GM19324 (cell line): Measurements from ENCODE around the gene ICAM4.
"Not testable (repeated sequence)": the region's sequence is repeated elsewhere in the genome, so short reads cannot be mapped to it uniquely, and the experiment has no call there.

Experiments used
- ATAC-seq: cut with Tn5 transposase; IDR thresholded peaks from one replicate; pipeline ENCODE4 v1.9.1; 2021; ENCODE audit warnings: mild to moderate bottlenecking, moderate library complexity; ENCODE audit not compliant: unreplicated experiment, low FRiP score

ICAM4 gene, protein sequence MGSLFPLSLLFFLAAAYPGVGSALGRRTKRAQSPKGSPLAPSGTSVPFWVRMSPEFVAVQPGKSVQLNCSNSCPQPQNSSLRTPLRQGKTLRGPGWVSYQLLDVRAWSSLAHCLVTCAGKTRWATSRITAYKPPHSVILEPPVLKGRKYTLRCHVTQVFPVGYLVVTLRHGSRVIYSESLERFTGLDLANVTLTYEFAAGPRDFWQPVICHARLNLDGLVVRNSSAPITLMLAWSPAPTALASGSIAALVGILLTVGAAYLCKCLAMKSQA

DNA sequence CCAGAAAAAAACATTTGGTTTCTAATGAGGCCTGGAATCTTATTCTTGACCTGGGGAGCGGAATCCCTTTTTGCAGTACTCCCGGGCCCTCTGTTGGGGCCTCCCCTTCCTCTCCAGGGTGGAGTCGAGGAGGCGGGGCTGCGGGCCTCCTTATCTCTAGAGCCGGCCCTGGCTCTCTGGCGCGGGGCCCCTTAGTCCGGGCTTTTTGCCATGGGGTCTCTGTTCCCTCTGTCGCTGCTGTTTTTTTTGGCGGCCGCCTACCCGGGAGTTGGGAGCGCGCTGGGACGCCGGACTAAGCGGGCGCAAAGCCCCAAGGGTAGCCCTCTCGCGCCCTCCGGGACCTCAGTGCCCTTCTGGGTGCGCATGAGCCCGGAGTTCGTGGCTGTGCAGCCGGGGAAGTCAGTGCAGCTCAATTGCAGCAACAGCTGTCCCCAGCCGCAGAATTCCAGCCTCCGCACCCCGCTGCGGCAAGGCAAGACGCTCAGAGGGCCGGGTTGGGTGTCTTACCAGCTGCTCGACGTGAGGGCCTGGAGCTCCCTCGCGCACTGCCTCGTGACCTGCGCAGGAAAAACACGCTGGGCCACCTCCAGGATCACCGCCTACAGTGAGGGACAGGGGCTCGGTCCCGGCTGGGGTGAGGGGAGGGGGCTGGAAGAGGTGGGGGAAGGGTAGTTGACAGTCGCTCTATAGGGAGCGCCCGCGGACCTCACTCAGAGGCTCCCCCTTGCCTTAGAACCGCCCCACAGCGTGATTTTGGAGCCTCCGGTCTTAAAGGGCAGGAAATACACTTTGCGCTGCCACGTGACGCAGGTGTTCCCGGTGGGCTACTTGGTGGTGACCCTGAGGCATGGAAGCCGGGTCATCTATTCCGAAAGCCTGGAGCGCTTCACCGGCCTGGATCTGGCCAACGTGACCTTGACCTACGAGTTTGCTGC is at the start of gene ICAM4:
ICAM4 (plus strand) TSS at position 153 of the 935 bp plus-strand sequence; CDS start at position 211, 58 bp downstream.
- no peak for ATAC-seq

DNA sequence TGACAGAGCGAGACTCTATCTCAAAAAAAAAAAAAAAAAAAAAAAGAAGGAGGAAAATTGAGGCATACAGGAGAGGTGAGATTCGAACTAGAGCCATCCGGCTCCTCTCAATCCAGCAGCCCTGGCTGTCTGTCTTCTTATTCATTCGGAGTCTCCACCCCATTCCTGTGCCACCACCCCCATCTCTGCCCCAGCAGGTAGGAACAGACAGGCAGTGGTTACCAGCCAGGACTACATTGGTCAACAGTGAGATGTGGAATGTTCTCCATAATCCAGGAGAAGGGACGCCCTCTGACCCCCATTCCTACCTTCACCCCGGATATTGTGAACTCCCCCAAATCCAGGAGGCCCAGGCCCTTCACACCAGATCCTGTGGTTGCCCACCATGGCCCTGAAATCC is 49.1 kb upstream of the ICAM4 start:
- ATAC-seq: no peak

DNA sequence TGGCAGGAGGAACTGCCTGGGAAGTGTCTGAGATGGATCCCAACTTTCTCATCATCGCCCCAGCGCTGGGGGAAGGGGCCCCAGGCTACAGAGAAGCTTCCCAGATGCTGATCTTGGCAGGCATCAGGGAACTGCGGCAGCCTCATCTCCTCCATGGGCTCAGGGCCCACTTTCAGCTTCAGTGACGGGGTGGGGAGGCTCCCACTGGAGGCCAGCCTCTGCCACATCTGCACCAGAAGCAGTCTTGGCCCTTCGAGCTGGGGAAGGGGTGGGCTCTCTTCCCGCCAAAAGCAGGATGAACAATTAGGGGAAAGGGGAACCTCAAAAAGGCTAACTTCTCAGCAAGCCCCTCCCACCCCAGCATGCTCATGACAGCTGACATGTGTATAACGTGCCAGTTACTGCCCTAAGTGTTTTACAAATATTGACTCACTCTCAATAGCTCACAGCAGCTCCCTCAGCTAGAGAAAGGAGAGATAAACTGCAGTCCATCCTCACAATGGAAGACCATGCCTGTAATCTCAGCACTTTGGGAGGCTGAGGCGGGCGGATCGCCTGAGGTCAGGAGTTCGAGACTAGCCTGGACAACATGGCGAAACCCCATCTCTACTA is 48.5 kb upstream of the ICAM4 start:
- no peak for ATAC-seq

DNA sequence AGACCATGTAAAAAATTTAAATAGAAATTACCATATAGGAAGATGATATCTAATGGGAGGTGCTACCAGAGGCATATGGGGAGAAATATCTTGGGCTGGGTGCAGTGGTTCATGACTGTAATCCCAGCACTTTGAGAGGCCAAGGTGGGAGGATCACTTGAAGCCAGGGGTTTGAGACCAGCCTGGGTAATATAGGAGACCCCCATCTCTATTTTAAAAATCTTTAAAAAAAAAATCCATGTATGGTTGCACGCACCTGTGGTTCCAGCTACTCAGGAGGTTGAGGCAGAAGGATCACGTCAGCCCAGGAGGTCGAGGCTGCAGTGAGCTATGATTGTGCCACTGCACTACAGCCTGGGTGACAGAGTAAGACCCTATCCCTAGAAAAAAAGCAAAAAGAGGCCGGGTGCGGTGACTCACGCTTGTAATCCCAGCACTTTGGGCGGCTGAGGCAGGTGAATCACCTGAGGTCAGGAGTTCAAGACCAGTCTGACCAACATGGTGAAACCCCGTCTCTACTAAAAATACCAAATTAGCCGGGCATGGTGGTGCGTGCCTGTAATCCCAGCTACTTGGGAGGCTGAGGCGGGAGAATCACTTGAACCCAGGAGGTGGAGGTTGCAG is 44.8 kb upstream of the ICAM4 start:
- not testable (repeated sequence) for ATAC-seq

DNA sequence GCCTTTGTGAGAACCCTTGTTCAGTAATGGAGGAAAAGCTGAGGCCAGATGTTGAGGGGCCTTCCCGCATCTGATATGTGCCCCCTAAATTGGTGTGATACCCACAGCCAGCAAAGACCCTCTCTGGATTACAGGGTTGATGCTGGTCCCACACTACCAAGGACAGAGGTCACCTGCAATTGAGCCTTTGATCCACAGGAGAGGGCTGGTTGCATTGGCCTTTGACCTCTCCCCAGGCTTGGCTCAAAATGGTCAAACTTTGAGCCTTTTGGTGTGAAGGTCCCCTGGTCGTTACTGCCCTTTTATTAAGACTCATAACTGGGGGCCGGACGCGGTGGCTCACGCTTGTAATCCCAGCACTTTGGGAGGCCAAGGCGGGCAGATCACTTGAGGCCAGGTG is 43.1 kb upstream of the ICAM4 start:
- ATAC-seq: no peak

DNA sequence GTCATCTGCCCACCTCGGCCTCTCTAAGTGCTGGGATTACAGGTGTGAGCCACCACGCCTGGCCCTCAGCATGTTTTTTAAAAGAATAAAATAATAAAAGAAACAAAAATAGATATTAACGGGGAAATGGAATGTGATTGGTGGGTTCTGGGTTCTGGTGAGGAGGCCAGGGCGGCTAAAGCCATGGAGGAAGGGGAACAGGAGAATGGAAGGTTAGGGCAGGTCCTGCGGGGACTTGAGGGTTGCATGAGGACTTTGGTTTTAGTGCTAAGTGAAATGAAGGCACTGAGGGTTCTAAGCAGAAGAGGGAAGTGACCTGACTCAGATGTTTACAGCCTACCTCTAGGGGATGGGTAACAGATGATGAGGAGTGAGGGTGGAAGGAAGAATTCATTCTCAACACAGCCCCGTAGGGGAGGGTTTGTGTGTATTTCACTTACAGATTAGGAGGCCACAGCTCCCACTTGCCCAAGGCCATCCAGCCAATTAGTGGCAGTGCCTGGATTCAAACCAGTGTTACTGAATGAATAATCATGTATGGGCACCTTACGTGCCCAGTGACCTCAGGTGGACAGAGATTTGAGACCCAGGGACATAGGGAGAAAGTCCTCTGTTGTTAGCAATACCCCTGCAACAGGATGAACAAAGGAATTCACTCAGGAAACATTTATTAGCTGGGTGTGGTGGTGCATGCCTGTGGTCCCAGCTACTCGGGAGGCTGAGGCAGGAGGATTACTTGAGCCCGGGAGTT is 41.4 kb upstream of the ICAM4 start:
- ATAC-seq: no peak

DNA sequence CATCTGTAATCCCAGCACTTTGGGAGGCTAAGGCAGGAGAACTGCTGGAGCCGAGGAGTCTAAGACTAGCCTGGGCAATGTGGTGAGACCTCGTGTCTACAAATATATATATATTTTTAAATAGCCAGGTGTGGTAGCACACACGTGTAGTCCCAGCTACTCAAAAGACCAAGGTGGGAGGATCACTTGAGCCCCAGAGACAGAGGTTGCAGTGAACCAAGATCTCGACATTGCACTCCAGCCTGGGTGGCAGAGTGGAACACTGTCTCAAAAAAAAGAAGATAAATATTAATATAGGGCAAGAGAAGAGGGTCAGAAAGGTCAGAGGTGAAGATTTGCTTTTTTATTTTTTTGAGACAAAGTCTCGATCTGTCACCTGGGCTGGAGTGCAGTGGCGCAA is 40.2 kb upstream of the ICAM4 start:
- no peak for ATAC-seq

DNA sequence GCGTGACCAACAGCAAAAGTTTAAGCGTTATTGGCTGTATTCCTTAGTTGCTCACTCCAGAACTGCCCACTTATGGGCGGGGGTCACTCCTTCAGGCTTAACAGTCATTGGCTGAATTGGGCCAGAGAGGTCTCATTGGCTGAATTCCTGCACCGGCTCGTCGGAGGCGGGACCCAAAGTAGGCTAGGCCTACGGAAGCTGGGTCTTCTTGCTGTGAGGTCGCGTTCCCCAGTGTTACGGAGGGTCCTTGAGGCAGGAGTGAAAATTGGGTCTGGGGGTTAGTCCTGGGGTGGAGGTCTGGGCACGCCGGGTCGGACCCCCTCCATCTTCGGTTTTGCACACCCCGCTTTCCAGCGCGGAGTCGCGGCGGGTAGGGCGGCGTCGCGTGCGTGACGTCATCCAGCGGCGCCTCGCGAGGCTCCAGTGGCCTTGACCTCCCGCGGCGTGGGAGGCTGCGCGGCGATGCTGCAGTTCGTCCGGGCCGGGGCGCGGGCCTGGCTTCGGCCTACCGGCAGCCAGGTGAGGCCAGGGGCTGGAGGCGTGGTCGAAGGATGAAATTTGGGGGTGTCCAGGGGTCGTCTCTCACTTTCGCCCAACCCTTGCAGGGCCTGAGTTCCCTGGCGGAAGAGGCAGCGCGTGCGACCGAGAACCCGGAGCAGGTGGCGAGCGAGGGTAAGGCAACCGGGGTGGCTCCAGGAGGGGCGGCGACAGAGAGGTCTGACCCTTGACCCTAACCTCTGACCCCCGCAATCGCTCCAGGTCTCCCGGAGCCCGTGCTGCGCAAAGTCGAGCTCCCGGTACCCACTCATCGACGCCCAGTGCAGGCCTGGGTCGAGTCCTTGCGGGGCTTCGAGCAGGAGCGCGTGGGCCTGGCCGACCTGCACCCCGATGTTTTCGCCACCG is 34.7 kb upstream of the ICAM4 start, which contains the start of gene MRPL4:
MRPL4 (plus strand) TSS at position 423 of the 903 bp plus-strand sequence; CDS start at position 463, 40 bp downstream.
- ATAC-seq: peak; percentile 95

DNA sequence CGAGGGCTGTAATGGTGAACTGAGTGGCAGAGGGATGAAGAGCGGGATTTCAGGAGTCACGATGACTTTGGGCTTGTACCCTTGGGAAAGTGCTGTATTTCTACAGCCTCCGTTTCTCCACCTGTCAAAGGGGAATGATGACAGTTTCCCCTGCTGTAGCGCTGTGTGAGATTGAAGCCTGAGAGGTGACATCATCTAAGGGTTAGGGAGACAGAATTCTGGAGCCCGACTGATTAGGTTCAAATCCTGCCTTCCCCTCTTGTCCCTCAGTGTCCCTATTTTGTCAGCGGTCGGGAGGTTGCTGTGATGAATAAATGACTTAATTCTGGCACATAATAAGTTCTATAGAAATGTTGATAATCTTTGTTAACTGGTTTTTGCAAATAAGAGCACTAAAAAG is 34.0 kb upstream of the ICAM4 start:
- ATAC-seq: no peak

DNA sequence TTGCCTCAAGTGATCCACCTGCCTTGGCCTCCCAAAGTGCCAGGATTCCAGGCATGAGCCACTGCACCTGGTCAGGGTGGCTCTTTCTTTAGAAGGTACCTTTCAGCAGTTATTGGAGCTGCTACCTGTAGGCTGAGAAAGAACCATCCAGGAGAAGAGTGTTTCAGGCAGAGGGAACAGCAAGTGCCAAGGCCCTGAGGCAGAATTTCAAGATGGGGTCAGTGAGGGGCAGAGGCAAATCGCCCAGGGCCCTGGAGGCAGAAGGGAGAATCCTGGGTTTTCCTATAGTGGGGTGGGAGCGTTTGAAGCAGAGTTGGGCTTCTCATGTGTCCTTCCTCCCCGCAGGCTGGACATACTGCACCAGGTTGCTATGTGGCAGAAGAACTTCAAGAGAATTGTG is 32.5 kb upstream of the ICAM4 start:
- ATAC-seq: no peak

DNA sequence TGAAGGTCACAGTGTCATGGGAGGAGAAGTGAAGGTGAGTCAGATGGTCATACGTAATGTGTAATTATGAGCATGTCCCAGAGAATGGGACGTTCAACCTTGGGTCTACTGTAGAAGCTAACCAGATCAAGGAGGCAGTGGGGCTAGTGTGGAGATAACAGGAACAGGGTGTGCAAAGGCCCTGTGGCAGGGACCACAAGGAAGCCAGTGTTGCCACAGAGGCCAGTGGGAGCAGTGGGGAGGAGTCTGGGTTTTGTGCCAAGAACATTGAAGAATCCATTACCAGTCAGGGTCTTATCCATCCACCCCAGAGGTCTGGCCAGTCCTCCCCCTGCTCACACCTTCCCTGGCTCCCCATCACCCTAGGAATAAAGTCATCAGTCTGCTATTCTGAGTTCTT is 31.4 kb upstream of the ICAM4 start:
- ATAC-seq: no peak

DNA sequence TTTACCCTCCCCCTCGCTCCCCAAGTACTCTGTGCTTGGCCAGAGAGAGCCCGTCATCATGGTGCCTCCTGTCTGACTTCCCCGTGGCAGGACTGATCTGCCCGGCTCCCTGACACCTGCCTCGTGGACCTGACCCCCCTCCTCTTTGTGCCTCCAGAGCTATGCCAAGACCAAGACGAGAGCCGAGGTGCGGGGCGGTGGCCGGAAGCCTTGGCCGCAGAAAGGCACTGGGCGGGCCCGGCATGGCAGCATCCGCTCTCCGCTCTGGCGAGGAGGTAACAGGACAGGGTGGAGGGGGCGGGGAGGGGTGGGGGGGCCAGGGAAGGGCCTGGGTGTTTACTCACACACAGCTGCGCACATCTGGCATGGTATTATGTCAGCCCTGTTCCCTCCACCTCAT is 30.2 kb upstream of the ICAM4 start:
- no peak for ATAC-seq

DNA sequence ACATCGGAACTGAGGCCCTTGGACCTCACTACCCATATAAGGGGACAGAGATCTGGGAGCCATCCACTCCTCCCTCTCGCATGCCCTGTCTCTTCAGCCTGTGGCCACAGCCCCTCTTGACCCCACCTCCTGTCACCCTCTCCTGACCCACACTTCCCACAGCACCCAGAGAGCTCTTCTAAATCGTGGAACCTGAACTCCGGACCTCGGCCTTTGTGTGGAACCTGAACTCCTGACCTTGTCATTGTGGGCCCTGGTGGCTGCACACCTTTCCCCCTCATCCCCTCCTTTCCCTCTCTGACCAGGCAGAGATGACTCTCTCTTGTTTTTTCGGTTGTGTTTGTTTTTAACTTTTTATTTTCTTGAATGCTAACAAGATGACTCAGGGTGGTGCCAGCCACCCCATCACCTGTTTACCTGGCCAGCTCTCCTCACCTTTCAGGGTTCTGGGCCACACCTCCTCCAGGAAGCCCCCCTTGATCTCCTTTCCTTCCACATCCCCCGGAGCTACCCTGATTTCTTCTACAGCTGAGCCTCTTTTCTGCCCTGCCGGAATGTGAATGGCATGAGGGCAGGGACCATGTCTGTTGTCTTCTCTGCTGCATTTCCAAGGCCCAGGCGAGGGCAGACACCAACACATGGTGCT is 29.7 kb upstream of the ICAM4 start:
- ATAC-seq: no peak

DNA sequence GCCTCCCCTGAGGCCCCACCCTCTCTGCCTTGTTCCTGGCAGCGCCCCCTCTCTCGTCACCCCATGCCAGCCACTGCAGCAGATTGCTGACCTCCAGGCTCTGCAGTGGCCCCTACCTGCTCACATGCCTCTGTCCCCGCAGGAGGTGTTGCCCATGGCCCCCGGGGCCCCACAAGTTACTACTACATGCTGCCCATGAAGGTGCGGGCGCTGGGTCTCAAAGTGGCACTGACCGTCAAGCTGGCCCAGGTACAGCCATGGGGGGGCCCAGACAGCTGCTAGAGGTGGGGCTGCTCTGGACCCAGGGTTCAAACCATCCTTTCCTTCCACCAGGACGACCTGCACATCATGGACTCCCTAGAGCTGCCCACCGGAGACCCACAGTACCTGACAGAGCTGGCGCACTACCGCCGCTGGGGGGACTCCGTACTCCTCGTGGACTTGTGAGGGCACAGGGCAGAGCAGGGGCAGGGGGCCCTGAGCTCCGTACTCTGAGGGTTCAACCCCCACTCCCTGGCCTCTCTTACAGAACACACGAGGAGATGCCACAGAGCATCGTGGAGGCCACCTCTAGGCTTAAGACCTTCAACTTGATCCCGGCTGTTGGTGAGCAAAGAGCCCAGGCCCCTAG is 28.6 kb upstream of the ICAM4 start:
- ATAC-seq: no peak

DNA sequence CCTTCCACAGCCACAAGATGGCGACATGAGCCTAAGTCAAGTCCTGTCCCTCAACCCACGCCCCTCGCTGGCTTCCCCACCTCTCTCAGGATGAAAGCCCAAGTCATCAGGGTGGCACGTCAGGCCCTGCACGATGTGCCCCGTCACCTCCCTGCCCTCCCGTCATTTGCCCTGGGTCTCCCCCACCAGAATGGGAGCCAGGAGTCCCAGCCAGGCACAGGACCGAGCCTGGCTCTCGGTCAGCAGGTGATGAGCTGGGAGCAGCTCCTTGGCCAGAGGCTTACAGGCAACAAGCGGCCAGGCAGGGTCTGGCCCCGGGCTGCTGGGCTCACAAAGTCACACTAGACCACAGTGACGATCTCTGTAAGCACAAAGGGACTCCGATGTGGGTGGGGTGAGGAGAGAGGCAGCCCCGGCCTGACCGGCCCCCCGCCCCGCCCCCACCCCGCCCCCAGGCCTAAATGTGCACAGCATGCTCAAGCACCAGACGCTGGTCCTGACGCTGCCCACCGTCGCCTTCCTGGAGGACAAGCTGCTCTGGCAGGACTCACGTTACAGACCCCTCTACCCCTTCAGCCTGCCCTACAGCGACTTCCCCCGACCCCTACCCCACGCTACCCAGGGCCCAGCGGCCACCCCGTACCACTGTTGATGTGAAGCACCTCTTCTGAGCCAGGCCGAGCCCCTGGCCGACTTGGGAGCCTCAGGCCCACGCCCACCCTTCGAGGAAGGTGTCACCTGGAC is 27.4 kb upstream of the ICAM4 start:
- no peak for ATAC-seq

DNA sequence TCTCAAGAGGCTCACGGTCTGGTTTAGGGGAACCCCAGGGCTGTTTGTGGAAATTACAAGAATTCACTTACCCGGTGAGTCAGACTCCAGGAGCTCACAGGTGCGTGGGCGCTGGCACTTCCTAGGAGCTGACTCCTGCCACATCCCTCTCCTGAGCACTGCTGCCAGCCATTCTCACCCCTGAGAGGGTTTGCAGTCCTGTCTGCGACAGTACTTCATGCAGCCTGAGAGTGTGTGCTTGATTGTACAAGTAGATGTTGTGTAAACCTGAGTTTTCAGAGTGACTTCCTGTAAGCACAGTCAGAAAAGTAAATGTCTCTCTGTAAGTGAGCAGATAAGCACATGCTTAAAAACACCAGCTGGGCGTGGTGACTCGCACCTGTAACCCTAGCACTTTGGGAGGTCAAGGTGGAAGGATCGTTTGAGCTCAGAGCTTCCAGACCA is 26.6 kb upstream of the ICAM4 start:
- no peak for ATAC-seq

DNA sequence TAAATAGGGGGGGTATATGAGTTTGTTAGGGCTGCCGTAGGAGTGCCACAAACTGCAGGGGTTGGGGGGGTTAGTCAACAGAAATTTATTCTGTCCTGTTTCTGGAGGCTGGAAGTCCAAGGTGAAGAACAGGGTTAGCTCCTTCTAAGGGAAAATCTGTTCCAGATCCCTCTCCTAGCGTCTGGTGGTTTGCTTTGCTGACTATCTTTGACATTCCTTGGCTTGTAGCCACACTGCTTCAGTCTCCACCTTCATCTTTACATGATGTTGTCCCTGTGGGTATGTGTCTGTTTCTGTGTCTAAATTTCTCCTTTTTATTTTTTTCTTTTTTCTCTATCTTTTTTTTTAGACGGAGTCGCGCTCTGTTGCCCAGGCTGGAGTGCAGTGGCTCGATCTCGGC is 24.0 kb upstream of the ICAM4 start:
- no peak for ATAC-seq
